ENCODE measurements around the gene PLB1. TPM values are rescaled to one million over a fixed set of nuclear protein-coding genes. Genes with fewer than 3 reads are reported as not detected.

The PLB1 gene
- total and polyA plus RNA-seq, 2 donors (not counting 1 experiment from before 2014, with no cell fraction given), result 0.25 to 0.51 TPM

- ATAC-seq (ENCODE audit: low read depth), result no peak
- Histone ChIP-seq H4K20me1 (ENCODE audit: control insufficient read depth, insufficient read depth, low read length, poor library complexity, severe bottlenecking) (no peaks in the 10 kb centered on the region), H3K27ac (ENCODE audit: low read length in 2 of 2) (no peak overlapping the region), H3K4me1 (ENCODE audit: control insufficient read depth in 2 of 2, insufficient read depth in 2 of 2, low read length in 2 of 2) (no peaks in the 10 kb centered on the region), H3K9me3 (ENCODE audit: control extremely low read depth in 1 of 3, control insufficient read depth in 2 of 3, insufficient read depth in 1 of 3, low read length in 2 of 3) (no peaks in the 10 kb centered on the region), H3K27me3 (replicated peaks in 1 of 4; ENCODE audit: control extremely low read depth in 1 of 4, control insufficient read depth in 3 of 4, insufficient read depth in 4 of 4, low read length in 3 of 4) (no peaks in the 10 kb centered on the region), H2AFZ (ENCODE audit: insufficient read depth, low read depth, low read length, poor library complexity, severe bottlenecking) (no peak overlapping the region), H3K9ac (ENCODE audit: low read length) (no peak overlapping the region), H3K79me2 (ENCODE audit: control insufficient read depth, insufficient read depth, low read length) (no peaks in the 10 kb centered on the region), H3K4me3 (ENCODE audit: control extremely low read depth in 1 of 5, extremely low read depth in 1 of 5, insufficient read depth in 1 of 5, low read depth in 2 of 5, low read length in 4 of 5) (no peak overlapping the region), H3K36me3 (replicated peaks in 1 of 2; ENCODE audit: control extremely low read depth in 1 of 2, control insufficient read depth in 1 of 2, extremely low read depth in 1 of 2, insufficient read depth in 2 of 2, low read length in 1 of 2) (no peaks in the 10 kb centered on the region), H3K4me2 (replicated peaks; ENCODE audit: low read depth, low read length, poor library complexity, severe bottlenecking) (no peak overlapping the region)
- intact Hi-C loops (cut with micrococcal nuclease), result no loop called here
- Mint-ChIP-seq H3K9me3 (ENCODE audit: insufficient read depth) (no peaks in the 10 kb centered on the region), H3K4me1 (no peaks in the 10 kb centered on the region), H3K27me3 (peaks cover 4% of the 10 kb centered on the region), H3K4me3 (no peak overlapping the region), H3K27ac (no peak overlapping the region)
- TF ChIP-seq CTCF (IDR thresholded peaks at IDR 0.05) (no peak), EZH2 (IDR thresholded peaks at IDR 0.05; ENCODE audit: borderline replicate concordance, insufficient read depth, low read depth, low read length, poor library complexity, severe bottlenecking) (no peak)
- DNase-seq, result no peak
- ChIA-PET CTCF (interaction anchor here (1.0 kb wide), 1 partner anchor 93 kb away, joined by 4 read pairs; no protein-coding TSS in a partner anchor), POLR2A (interaction anchor here (0.6 kb wide), 1 partner anchor 207 kb away, joined by 3 read pairs; the partner anchor contains the start of gene WDR43)
Observed at GRCh38 chr2:28687171-28687570, 191.3 kb downstream of the PLB1 start.

- Histone ChIP-seq H3K9me3 (ENCODE audit: control extremely low read depth in 1 of 3, control insufficient read depth in 2 of 3, insufficient read depth in 1 of 3, low read length in 2 of 3) (no peaks in the 10 kb centered on the region), H2AFZ (ENCODE audit: insufficient read depth, low read depth, low read length, poor library complexity, severe bottlenecking) (no peak overlapping the region), H3K4me1 (ENCODE audit: control insufficient read depth in 2 of 2, insufficient read depth in 2 of 2, low read length in 2 of 2) (no peaks in the 10 kb centered on the region), H3K27me3 (replicated peaks in 1 of 4; ENCODE audit: control extremely low read depth in 1 of 4, control insufficient read depth in 3 of 4, insufficient read depth in 4 of 4, low read length in 3 of 4) (peaks cover 0 to 3% (median 0%) of the 10 kb centered on the region in 4 experiments), H3K27ac (ENCODE audit: low read length in 2 of 2) (no peak overlapping the region), H3K79me2 (ENCODE audit: control insufficient read depth, insufficient read depth, low read length) (no peaks in the 10 kb centered on the region), H3K9ac (ENCODE audit: low read length) (no peak overlapping the region), H3K4me2 (replicated peaks; ENCODE audit: low read depth, low read length, poor library complexity, severe bottlenecking) (no peak overlapping the region), H4K20me1 (ENCODE audit: control insufficient read depth, insufficient read depth, low read length, poor library complexity, severe bottlenecking) (no peaks in the 10 kb centered on the region), H3K36me3 (replicated peaks in 1 of 2; ENCODE audit: control extremely low read depth in 1 of 2, control insufficient read depth in 1 of 2, extremely low read depth in 1 of 2, insufficient read depth in 2 of 2, low read length in 1 of 2) (no peaks in the 10 kb centered on the region), H3K4me3 (ENCODE audit: control extremely low read depth in 1 of 5, extremely low read depth in 1 of 5, insufficient read depth in 1 of 5, low read depth in 2 of 5, low read length in 4 of 5) (no peak overlapping the region)
- ATAC-seq (ENCODE audit: low read depth) (no peak), DNase-seq (no peak)
- H3K4me3 Mint-ChIP-seq, result no peak overlapping the region
- H3K27ac Mint-ChIP-seq, result no peak overlapping the region
- intact Hi-C loops (cut with micrococcal nuclease), result no loop called here
- no peaks in the 10 kb centered on the region for H3K4me1 Mint-ChIP-seq
- CTCF ChIA-PET, result interaction anchor here (1.0 kb wide), 1 partner anchor 94 kb away, joined by 4 read pairs; no protein-coding TSS in a partner anchor
- TF ChIP-seq CTCF (IDR thresholded peaks at IDR 0.05) (no peak), EZH2 (IDR thresholded peaks at IDR 0.05; ENCODE audit: borderline replicate concordance, insufficient read depth, low read depth, low read length, poor library complexity, severe bottlenecking) (no peak)
- no peaks in the 10 kb centered on the region for H3K9me3 Mint-ChIP-seq (ENCODE audit: insufficient read depth)
- POLR2A ChIA-PET, result interaction anchor here (0.7 kb wide), 1 partner anchor 232 kb away, joined by 4 read pairs; no protein-coding TSS in a partner anchor
- 97% methylated on average over 5 of the region's 7 CpGs for WGBS (ENCODE audit: insufficient coverage)
- H3K27me3 Mint-ChIP-seq, result peaks cover 4% of the 10 kb centered on the region
Observed at GRCh38 chr2:28687640-28688385, 192.0 kb downstream of the PLB1 start.
